Mesendoderm (in vitro differentiated cells): ENCODE measurements around the gene OTOG.

Source experiments
- DNase-seq: peaks from one replicate; pipeline ENCODE4 v3.0.0; 2013
- H2AK5ac ChIP-seq: 2 replicates; pipeline ENCODE4 v1.6.1; 2013; ENCODE audit warnings: low read length, inconsistent platforms
- H2BK120ac ChIP-seq: 2 replicates; pipeline ENCODE4 v1.6.1; 2013; ENCODE audit warnings: low read depth, mild to moderate bottlenecking, low read length, moderate library complexity, mixed read lengths
- H2BK15ac ChIP-seq: replicated peaks from 2 replicates; pipeline ENCODE4 v1.6.1; 2013; ENCODE audit warnings: low read depth, mild to moderate bottlenecking, moderate library complexity
- H2BK5ac ChIP-seq: 2 replicates; pipeline ENCODE4 v1.6.1; 2013; ENCODE audit warnings: low read length, inconsistent platforms
- H3K18ac ChIP-seq: 2 replicates; pipeline ENCODE4 v1.6.1; 2013; ENCODE audit warnings: mild to moderate bottlenecking, low read length, mixed read lengths
- H3K23ac ChIP-seq: one replicate; pipeline ENCODE4 v1.6.1; 2013; ENCODE audit warnings: low read length
- H3K27ac ChIP-seq: 2 replicates; pipeline ENCODE4 v1.5.1; 2013; ENCODE audit warnings: low read depth, mild to moderate bottlenecking, inconsistent platforms, low read length, moderate library complexity
- H3K27me3 ChIP-seq: 2 replicates; pipeline ENCODE4 v1.6.1; 2013; ENCODE audit warnings: low read length, control low read depth, mild to moderate bottlenecking, inconsistent platforms; ENCODE audit not compliant: insufficient read depth, poor library complexity
- H3K36me3 ChIP-seq: 2 replicates; pipeline ENCODE4 v1.6.1; 2013; ENCODE audit warnings: low read length, inconsistent platforms; ENCODE audit not compliant: control insufficient read depth, insufficient read depth
- H3K4ac ChIP-seq: one replicate; pipeline ENCODE4 v1.6.1; 2013; ENCODE audit warnings: low read depth, mild to moderate bottlenecking, low read length, moderate library complexity
- H3K4me1 ChIP-seq: 2 replicates; pipeline ENCODE4 v1.6.1; 2013; ENCODE audit warnings: low read depth, low read length, inconsistent platforms; ENCODE audit not compliant: control insufficient read depth
- H3K4me2 ChIP-seq: 2 replicates; pipeline ENCODE4 v1.6.1; 2013; ENCODE audit warnings: low read length
- H3K4me3 ChIP-seq: 2 replicates; pipeline ENCODE4 v1.5.1; 2013; ENCODE audit warnings: mild to moderate bottlenecking, low read length
- H3K56ac ChIP-seq: one replicate; pipeline ENCODE4 v1.6.1; 2013; ENCODE audit warnings: low read length
- H3K79me1 ChIP-seq: 2 replicates; pipeline ENCODE4 v1.6.1; 2013; ENCODE audit warnings: low read length, inconsistent platforms
- H3K79me2 ChIP-seq: 2 replicates; pipeline ENCODE4 v1.6.1; 2013; ENCODE audit warnings: mild to moderate bottlenecking, low read length; ENCODE audit not compliant: control insufficient read depth, insufficient read depth
- H3K9ac ChIP-seq: 2 replicates; pipeline ENCODE4 v1.6.1; 2013; ENCODE audit warnings: low read length, inconsistent platforms
- H4K5ac ChIP-seq: one replicate; pipeline ENCODE4 v1.6.1; 2013; ENCODE audit warnings: low read length
- H4K8ac ChIP-seq: one replicate; pipeline ENCODE4 v1.6.1; 2013; ENCODE audit warnings: low read depth, mild to moderate bottlenecking, control low read depth, low read length, moderate library complexity
- WGBS: extraction: QIAGEN DNeasy Blood & Tissue Kit; methylation state at CpG from one replicate; pipeline ENCODE4 v1.1.7; 2013; ENCODE audit warnings: low lambda C conversion rate, missing lambda C conversion rate; ENCODE audit not compliant: insufficient coverage; ENCODE audit errors: extremely low coverage; 5-methylcytosine and 5-hydroxymethylcytosine counted together

OTOG gene

DNA sequence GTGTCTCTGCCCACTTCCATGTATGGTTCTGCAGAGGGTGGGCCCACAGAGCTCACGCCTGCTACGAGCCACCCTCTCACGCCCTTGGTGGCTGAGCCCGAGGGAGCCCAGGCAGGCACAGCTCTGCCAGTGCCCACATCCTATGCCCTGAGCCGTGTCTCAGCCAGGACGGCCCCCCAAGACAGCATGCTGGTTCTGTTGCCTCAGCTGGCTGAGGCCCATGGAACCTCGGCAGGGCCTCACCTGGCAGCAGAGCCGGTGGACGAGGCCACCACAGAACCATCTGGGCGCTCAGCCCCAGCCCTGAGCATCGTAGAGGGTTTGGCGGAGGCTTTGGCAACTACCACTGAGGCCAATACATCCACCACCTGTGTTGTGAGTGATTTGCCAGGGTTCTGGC is 64.0 kb downstream of the OTOG start:
- no peak overlapping the region for H3K9ac ChIP-seq
- H3K23ac ChIP-seq = no peak overlapping the region
- H2BK15ac ChIP-seq = no peak overlapping the region
- no peak overlapping the region for H4K8ac ChIP-seq
- no peaks in the 10 kb centered on the region for H3K27me3 ChIP-seq
- no peak overlapping the region for H2AK5ac ChIP-seq
- no peak overlapping the region for H3K27ac ChIP-seq
- WGBS = no CpG with 5 or more reads among the region's 12 CpGs
- no peak overlapping the region for H3K4me2 ChIP-seq
- no peak for DNase-seq
- H2BK5ac ChIP-seq = no peak overlapping the region
- no peak overlapping the region for H2BK120ac ChIP-seq
- no peak overlapping the region for H3K18ac ChIP-seq
- no peak overlapping the region for H3K4ac ChIP-seq
- no peaks in the 10 kb centered on the region for H3K79me1 ChIP-seq
- no peak overlapping the region for H4K5ac ChIP-seq
- no peaks in the 10 kb centered on the region for H3K4me1 ChIP-seq
- no peak overlapping the region for H3K56ac ChIP-seq
- H3K36me3 ChIP-seq = no peaks in the 10 kb centered on the region
- no peaks in the 10 kb centered on the region for H3K79me2 ChIP-seq
- H3K4me3 ChIP-seq = no peak overlapping the region

GRCh38 chr11:17611503-17612220 is 64.6 kb downstream of the OTOG start:
- Histone ChIP-seq H3K27ac (no peak overlapping the region), H2AK5ac (no peak overlapping the region), H3K79me2 (no peaks in the 10 kb centered on the region), H3K4me1 (no peaks in the 10 kb centered on the region), H3K4me3 (no peak overlapping the region), H3K56ac (no peak overlapping the region), H3K79me1 (no peaks in the 10 kb centered on the region), H3K27me3 (no peaks in the 10 kb centered on the region), H3K23ac (no peak overlapping the region), H3K9ac (no peak overlapping the region), H3K4ac (no peak overlapping the region), H3K18ac (no peak overlapping the region), H3K36me3 (no peaks in the 10 kb centered on the region), H4K8ac (no peak overlapping the region), H4K5ac (no peak overlapping the region), H2BK15ac (no peak overlapping the region), H2BK120ac (no peak overlapping the region), H3K4me2 (no peak overlapping the region), H2BK5ac (no peak overlapping the region)
- DNase-seq = no peak
- no CpG with 5 or more reads among the region's 13 CpGs for WGBS

GRCh38 chr11:17612221-17613188 is 65.4 kb downstream of the OTOG start:
- Histone ChIP-seq H2BK5ac (no peak overlapping the region), H3K4ac (no peak overlapping the region), H3K4me3 (no peak overlapping the region), H3K18ac (no peak overlapping the region), H3K4me1 (no peaks in the 10 kb centered on the region), H2BK15ac (no peak overlapping the region), H3K27ac (no peak overlapping the region), H4K5ac (no peak overlapping the region), H3K36me3 (no peaks in the 10 kb centered on the region), H3K9ac (no peak overlapping the region), H3K79me2 (no peaks in the 10 kb centered on the region), H2BK120ac (no peak overlapping the region), H3K4me2 (no peak overlapping the region), H2AK5ac (no peak overlapping the region), H3K79me1 (no peaks in the 10 kb centered on the region), H4K8ac (no peak overlapping the region), H3K56ac (no peak overlapping the region), H3K27me3 (no peaks in the 10 kb centered on the region), H3K23ac (no peak overlapping the region)
- DNase-seq = no peak
- WGBS = no CpG with 5 or more reads among the region's 18 CpGs

DNA sequence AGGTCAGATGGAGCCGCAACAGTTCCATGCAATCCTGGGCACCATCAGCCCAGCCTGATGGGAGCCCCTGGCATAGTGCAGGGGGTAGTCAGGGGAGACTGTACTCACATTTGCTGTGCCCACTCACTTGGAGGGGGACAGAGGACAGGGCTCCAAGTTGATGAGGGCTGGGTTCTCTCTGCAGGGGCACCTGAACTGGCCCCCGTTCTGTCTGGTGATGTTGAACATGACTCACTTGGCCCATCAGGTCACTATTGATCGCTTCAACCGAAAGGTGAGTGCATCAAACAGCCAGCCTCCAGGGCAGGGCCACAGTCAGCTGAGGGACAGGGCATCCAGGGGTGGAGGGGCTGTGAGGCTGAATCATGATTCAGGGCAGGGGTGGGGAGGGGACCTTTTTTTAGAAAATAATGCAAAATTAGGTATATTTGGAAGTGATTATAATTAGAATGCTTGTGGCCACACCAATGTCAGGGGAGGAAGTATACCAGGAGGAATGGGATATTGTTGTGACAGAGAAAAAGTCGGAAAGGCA is 66.4 kb downstream of the OTOG start:
- Histone ChIP-seq H3K79me1 (no peaks in the 10 kb centered on the region), H4K5ac (no peak overlapping the region), H3K27ac (no peak overlapping the region), H3K4me3 (no peak overlapping the region), H4K8ac (no peak overlapping the region), H2BK5ac (no peak overlapping the region), H3K4me1 (no peaks in the 10 kb centered on the region), H3K18ac (no peak overlapping the region), H3K9ac (no peak overlapping the region), H2BK15ac (no peak overlapping the region), H3K56ac (no peak overlapping the region), H2BK120ac (no peak overlapping the region), H3K36me3 (no peaks in the 10 kb centered on the region), H3K4me2 (no peak overlapping the region), H3K23ac (no peak overlapping the region), H3K4ac (no peak overlapping the region), H3K27me3 (no peaks in the 10 kb centered on the region), H3K79me2 (no peaks in the 10 kb centered on the region), H2AK5ac (no peak overlapping the region)
- WGBS = no CpG with 5 or more reads among the region's 5 CpGs
- DNase-seq = no peak

- Histone ChIP-seq H3K79me1 (no peaks in the 10 kb centered on the region), H3K4me3 (no peak overlapping the region), H2BK5ac (no peak overlapping the region), H3K9ac (no peak overlapping the region), H2AK5ac (no peak overlapping the region), H2BK15ac (no peak overlapping the region), H4K8ac (no peak overlapping the region), H3K23ac (no peak overlapping the region), H3K4me2 (no peak overlapping the region), H3K27me3 (no peaks in the 10 kb centered on the region), H3K4me1 (no peaks in the 10 kb centered on the region), H3K79me2 (no peaks in the 10 kb centered on the region), H3K56ac (no peak overlapping the region), H3K36me3 (no peaks in the 10 kb centered on the region), H3K27ac (no peak overlapping the region), H2BK120ac (no peak overlapping the region), H3K4ac (no peak overlapping the region), H4K5ac (no peak overlapping the region), H3K18ac (no peak overlapping the region)
- no peak for DNase-seq
- WGBS = no CpG with 5 or more reads among the region's 5 CpGs
These were observed 66.9 kb downstream of the OTOG start for GRCh38 chr11:17613983-17614382.
